Neural cell (in vitro differentiated cells): ENCODE measurements around the gene PREP. TPM values are rescaled to one million over a fixed set of nuclear protein-coding genes. Genes with fewer than 3 reads are reported as not detected.

Source experiments
- H2AFZ ChIP-seq: fragments of 200-600, 300-800 bp; sonication (generic), shearing (Covaris generic); 2 replicates; pipeline ENCODE4 v1.6.0; 2014; ENCODE audit warnings: low read depth, mild to moderate bottlenecking, antibody characterized with exemption, low read length, moderate library complexity
- H3F3A ChIP-seq: fragments of 200-600 bp; shearing (Covaris generic); 2 replicates; pipeline ENCODE4 v1.6.1; 2016; ENCODE audit warnings: mild to moderate bottlenecking, moderate library complexity, mixed read lengths, antibody characterized with exemption, low read length; ENCODE audit not compliant: insufficient read depth, poor library complexity, severe bottlenecking
- H3K27ac ChIP-seq: fragments of 200-600, 300-800 bp; sonication (generic), shearing (Covaris generic); 2 replicates; pipeline ENCODE4 v1.5.1; 2014; ENCODE audit warnings: mild to moderate bottlenecking, low read length, moderate library complexity
- H3K27me3 ChIP-seq: fragments of 300-800, 200-600 bp; sonication (generic), shearing (Covaris generic); 2 replicates; pipeline ENCODE4 v1.6.0; 2014; ENCODE audit warnings: mild to moderate bottlenecking, low read depth, low read length, moderate library complexity; ENCODE audit not compliant: insufficient read depth
- H3K36me3 ChIP-seq: fragments of 300-800, 200-600 bp; sonication (generic), shearing (Covaris generic); 2 replicates; pipeline ENCODE4 v1.5.1; 2014; ENCODE audit warnings: mild to moderate bottlenecking, antibody characterized with exemption, low read length, moderate library complexity; ENCODE audit not compliant: insufficient read depth
- H3K4me2 ChIP-seq: fragments of 300-800, 200-600 bp; sonication (generic), shearing (Covaris generic); 2 replicates; pipeline ENCODE4 v1.6.0; 2014; ENCODE audit warnings: mild to moderate bottlenecking, low read length
- H3K4me3 ChIP-seq: fragments of 300-800, 200-600 bp; sonication (generic), shearing (Covaris generic); 2 replicates; pipeline ENCODE4 v1.5.1; 2014; ENCODE audit warnings: mild to moderate bottlenecking, low read length, moderate library complexity
- H3K79me2 ChIP-seq: fragments of 200-600 bp; shearing (Covaris generic); replicated peaks from 2 replicates; pipeline ENCODE4 v1.6.0; 2014; ENCODE audit warnings: mild to moderate bottlenecking, low read length, moderate library complexity; ENCODE audit not compliant: insufficient read depth
- H3K9ac ChIP-seq: fragments of 300-800, 200-600 bp; sonication (generic), shearing (Covaris generic); 2 replicates; pipeline ENCODE4 v1.6.1; 2016; ENCODE audit warnings: mild to moderate bottlenecking, low read length, mixed read lengths
- H3K9me2 ChIP-seq: fragments of 200-600 bp; shearing (Covaris generic); 2 replicates; pipeline ENCODE4 v1.6.1; 2016; ENCODE audit warnings: mild to moderate bottlenecking, low read length, mixed read lengths; ENCODE audit not compliant: insufficient read depth
- H3K9me3 ChIP-seq: fragments of 200-600, 300-800 bp; sonication (generic), shearing (Covaris generic); 2 replicates; pipeline ENCODE4 v1.6.1; 2016; ENCODE audit warnings: mild to moderate bottlenecking, mixed run types, low read length, moderate library complexity, mixed read lengths
- H4K20me1 ChIP-seq: fragments of 200-600 bp; shearing (Covaris generic); 2 replicates; pipeline ENCODE4 v1.6.1; 2016; ENCODE audit warnings: mild to moderate bottlenecking, mixed run types; ENCODE audit not compliant: insufficient read depth
- CTCF ChIP-seq: fragments of 450-650 bp; IDR thresholded peaks from 2 replicates; pipeline ENCODE4 v1.5.1; 2014; ENCODE audit warnings: antibody characterized with exemption, mild to moderate bottlenecking, moderate library complexity; ENCODE audit not compliant: poor library complexity, severe bottlenecking
- EP300 ChIP-seq: fragments of 450-650 bp; conservative IDR thresholded peaks from 2 replicates; pipeline ENCODE4 v1.6.1; 2014; ENCODE audit warnings: antibody characterized with exemption, mild to moderate bottlenecking, moderate library complexity; ENCODE audit not compliant: poor library complexity, severe bottlenecking
- EZH2 ChIP-seq: fragments of 200-600, 300-800 bp; shearing (Covaris generic), sonication (generic); IDR thresholded peaks from 2 replicates; pipeline ENCODE4 v1.6.1; 2014; ENCODE audit warnings: antibody characterized with exemption, low read length, borderline replicate concordance, mild to moderate bottlenecking; ENCODE audit not compliant: insufficient read depth, poor library complexity, severe bottlenecking
- MXI1 ChIP-seq: fragments of 450-650 bp; conservative IDR thresholded peaks from 2 replicates; pipeline ENCODE4 v1.6.1; 2014; ENCODE audit warnings: antibody characterized with exemption, mild to moderate bottlenecking; ENCODE audit not compliant: poor library complexity, severe bottlenecking
- POLR2AphosphoS5 ChIP-seq: IDR thresholded peaks from 2 replicates; pipeline ENCODE4 v1.6.1; 2012
- RAD21 ChIP-seq: fragments of 450-650 bp; conservative IDR thresholded peaks from 2 replicates; pipeline ENCODE4 v1.6.1; 2014; ENCODE audit warnings: antibody characterized with exemption, mild to moderate bottlenecking, moderate library complexity
- REST ChIP-seq: IDR thresholded peaks from 2 replicates; pipeline ENCODE4 v1.6.1; 2012; ENCODE audit warnings: borderline replicate concordance
- SMC3 ChIP-seq: fragments of 450-650 bp; conservative IDR thresholded peaks from 2 replicates; pipeline ENCODE4 v1.6.1; 2014; ENCODE audit warnings: antibody characterized with exemption, mild to moderate bottlenecking, moderate library complexity; ENCODE audit not compliant: poor library complexity
- TAF1 ChIP-seq: IDR thresholded peaks from 2 replicates; pipeline ENCODE4 v1.6.1; 2012; ENCODE audit warnings: low read depth
- polyA plus RNA-seq: library from polyadenylated mRNA; depleted of rRNA; stranded (reverse); fragments of >200 nt; gene quantifications from 2 replicates; pipeline ENCODE4 v1.2.3, GENCODE V29; 2014

Gene PREP
- polyA plus RNA-seq, 1 donor from 2014 or later, result 24.5 TPM

- no peak for TF ChIP-seq CTCF
- no peak for TF ChIP-seq MXI1
- TF ChIP-seq RAD21, result no peak
- TF ChIP-seq EP300, result no peak
- Histone ChIP-seq H3K36me3 (no peaks in the 10 kb centered on the region), H3K27ac (no peak overlapping the region), H3K9ac (no peak overlapping the region), H3K79me2 (no peaks in the 10 kb centered on the region), H3K4me2 (no peak overlapping the region), H3K9me3 (no peaks in the 10 kb centered on the region), H3K27me3 (no peaks in the 10 kb centered on the region), H3K4me3 (no peak overlapping the region), H4K20me1 (no peaks in the 10 kb centered on the region), H2AFZ (no peak overlapping the region), H3F3A (no peaks in the 10 kb centered on the region), H3K9me2 (no peaks in the 10 kb centered on the region)
Measured at GRCh38 chr6:105449756-105450390, 47.0 kb upstream of the PREP start.

- Histone ChIP-seq H3K36me3 (no peaks in the 10 kb centered on the region), H3K9me3 (no peaks in the 10 kb centered on the region), H3F3A (no peaks in the 10 kb centered on the region), H3K4me3 (no peak overlapping the region), H3K27ac (no peak overlapping the region), H3K9ac (no peak overlapping the region), H3K9me2 (no peaks in the 10 kb centered on the region), H4K20me1 (no peaks in the 10 kb centered on the region), H2AFZ (no peak overlapping the region), H3K4me2 (no peak overlapping the region), H3K79me2 (no peaks in the 10 kb centered on the region), H3K27me3 (no peaks in the 10 kb centered on the region)
- no peak for TF ChIP-seq CTCF
- no peak for TF ChIP-seq EP300
- no peak for TF ChIP-seq REST
- no peak for TF ChIP-seq POLR2AphosphoS5
- no peak for TF ChIP-seq TAF1
- no peak for TF ChIP-seq SMC3
- TF ChIP-seq MXI1, result no peak
- TF ChIP-seq EZH2, result no peak
- no peak for TF ChIP-seq RAD21
Measured at GRCh38 chr6:105445481-105445880, 42.6 kb upstream of the PREP start.
